22Rv1 (cell line): ENCODE data around the gene RALY.

Experiments used
- CTCF ChIP-seq: fragments of 450-650 bp; IDR thresholded peaks from 2 replicates; pipeline ENCODE4 v1.5.1; 2017; ENCODE audit warnings: mild to moderate bottlenecking
- ZFX ChIP-seq: fragments of 450-650 bp; IDR thresholded peaks from 2 replicates; pipeline ENCODE4 v1.6.1; 2017; ENCODE audit warnings: antibody characterized with exemption, borderline replicate concordance

GRCh38 chr20:34066476-34067090 is 72.9 kb downstream of the RALY start:
- TF ChIP-seq CTCF (no peak), ZFX (no peak)
